GM19324 (cell line): ENCODE measurements around the gene GRIA4.

Experiments used
- ATAC-seq: cut with Tn5 transposase; IDR thresholded peaks from one replicate; pipeline ENCODE4 v1.9.1; 2021; ENCODE audit warnings: mild to moderate bottlenecking, moderate library complexity; ENCODE audit not compliant: unreplicated experiment, low FRiP score

The GRIA4 gene

DNA sequence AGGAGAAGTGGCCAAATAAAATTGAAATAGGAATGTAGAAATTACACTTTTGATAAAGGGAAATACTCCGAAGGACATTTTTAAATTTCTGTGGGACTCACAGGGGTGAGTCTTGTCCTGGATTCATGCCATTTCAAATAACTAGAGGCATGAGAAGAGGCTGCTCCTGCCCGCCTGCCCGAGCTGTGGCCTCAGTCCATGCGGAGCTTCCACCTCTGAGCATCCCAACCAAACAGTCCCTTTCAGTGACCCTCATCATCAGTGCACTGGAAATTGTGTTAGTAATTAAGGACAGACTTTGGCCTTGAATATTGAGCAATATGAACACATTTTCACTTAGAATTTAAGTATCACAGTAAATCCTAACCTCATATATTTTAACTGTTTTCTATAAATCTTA, 25.6 kb downstream of the GRIA4 start:
- no peak for ATAC-seq

- no peak for ATAC-seq
These were observed 26.6 kb downstream of the GRIA4 start for GRCh38 chr11:105636496-105636895.

DNA sequence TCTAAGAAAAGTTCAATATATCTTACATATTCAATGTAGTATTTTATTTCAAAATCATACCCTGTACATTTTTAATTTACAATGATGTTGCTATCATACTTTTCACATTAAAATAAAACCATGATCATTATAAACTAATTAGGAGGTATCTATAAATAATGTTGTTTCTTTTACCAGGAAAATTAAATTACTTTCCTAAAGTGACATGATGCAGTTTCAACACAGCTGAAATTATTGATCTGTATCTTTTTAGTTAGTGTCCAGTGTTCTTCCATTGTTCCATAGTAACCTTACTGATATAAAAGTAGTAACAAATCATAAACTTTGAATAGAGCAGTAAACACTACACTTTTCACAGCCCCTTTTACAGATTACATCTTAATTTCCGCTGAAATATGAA, 29.7 kb downstream of the GRIA4 start:
- ATAC-seq: no peak

DNA sequence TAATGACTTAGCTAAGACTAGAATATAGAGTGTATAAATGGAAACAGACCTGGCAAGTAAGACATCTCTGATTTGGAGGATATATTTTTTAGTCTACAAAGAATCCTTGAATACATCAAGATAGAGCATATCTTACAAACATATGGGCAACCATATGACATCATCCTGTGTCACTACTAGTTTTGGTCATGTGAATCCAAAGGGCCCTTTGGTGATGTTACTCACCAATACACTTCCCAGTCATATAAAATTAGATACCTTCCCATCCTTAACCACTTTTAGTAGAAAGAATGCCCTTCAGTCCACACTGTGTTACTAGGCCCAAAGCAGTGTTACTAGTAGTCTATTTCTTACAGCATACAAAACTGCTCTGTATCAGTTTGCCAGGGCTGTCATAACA, 31.6 kb downstream of the GRIA4 start:
- ATAC-seq: no peak

GRCh38 chr11:105642870-105643269, 33.0 kb downstream of the GRIA4 start:
- no peak for ATAC-seq

DNA sequence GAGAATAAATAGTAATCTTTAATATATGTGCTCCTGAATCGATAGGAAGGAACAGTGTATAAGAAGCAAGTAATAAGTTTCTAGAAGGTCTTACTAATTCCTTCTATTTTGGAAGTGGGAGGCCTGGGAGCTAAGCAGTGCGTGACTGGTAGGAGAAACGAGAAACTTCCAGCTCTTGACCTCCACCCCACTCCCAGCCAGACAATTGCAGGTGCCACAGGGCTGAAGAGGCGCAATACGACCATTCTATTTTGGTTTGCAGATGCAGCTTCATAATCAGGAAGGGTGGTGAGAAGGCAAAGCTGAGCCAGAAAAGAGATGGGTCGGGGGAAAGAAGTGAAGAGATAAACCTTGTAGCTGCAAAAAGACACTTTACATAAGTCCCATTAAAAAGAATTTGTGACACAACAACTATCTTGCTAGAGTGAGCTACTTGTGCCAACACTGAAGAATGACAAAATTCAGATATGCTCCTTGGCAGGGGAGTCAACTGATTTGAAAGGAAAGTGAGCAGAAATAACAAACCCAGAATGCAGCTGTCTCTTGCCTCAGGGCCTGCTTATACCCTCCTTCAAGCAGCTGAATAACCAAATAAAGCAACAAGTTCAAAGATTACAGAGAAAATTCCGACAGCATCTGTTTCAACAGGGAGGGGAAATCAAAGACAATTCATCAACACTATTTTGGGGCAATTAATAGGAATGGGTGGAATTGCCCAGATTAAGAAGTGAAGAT, 35.1 kb downstream of the GRIA4 start:
- ATAC-seq: no peak

GRCh38 chr11:105647780-105648179, 37.9 kb downstream of the GRIA4 start:
- ATAC-seq: no peak

GRCh38 chr11:105648762-105649161, 38.9 kb downstream of the GRIA4 start:
- no peak for ATAC-seq

GRCh38 chr11:105665281-105665680, 55.4 kb downstream of the GRIA4 start:
- ATAC-seq: no peak

DNA sequence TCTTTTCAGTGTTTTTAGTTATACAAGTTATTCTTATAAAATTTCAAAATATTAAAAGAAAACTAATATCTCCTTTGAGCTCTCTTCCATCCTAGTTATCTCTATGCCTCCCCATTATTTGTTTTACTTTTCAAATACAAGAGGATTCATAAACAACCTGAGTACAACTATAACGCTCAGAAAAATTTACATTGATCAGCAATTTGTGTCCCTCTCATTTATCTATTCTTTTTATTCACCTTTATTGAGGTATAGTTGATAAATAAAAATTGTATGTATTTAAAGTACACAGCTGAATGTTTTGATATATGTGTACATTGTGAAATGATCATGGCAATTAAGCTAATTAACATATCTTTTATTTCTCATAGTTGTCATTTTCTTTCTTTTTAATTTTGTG, 57.6 kb downstream of the GRIA4 start:
- ATAC-seq: no peak

DNA sequence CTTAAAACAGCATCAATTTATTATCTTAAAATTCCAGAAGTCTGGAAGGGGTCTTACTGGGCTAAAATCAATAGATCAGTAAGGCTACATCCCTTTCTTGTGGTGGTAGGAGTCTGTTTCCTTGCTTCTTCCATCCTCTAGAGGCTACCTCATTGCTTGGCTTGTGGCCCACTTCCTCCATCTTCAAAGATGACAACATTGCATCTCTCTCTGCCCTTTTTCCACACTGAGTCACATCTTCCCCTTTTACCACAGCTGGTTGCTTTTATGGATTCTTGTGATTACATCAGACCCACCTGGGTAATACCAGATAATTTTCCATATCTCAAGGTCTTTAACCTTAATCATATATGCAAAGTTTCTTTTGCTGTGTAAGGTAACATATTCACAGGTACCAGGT, 60.9 kb downstream of the GRIA4 start:
- ATAC-seq: no peak

- no peak for ATAC-seq
These were observed 63.2 kb downstream of the GRIA4 start for GRCh38 chr11:105673089-105673488.

DNA sequence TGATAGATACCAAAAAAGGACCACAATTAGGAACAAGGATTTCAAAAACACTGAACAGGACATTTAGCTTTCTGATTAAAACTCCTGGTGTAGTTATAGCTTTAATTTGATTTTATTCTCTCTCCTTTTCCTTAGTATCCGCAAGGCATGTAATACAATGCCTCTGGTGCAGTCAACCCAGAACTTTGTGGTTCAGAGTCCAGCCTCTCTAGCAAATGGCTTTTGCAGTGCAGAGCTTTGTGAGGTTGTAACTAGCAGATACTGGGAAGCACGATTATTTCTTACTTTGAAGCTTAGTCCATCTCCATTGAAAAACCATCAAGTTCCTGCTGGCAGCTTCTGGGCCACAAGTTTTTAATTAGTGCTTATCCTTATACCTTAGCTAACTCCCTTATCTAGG, 79.8 kb downstream of the GRIA4 start:
- ATAC-seq: no peak

GRCh38 chr11:105690467-105690866, 80.6 kb downstream of the GRIA4 start:
- ATAC-seq: no peak

DNA sequence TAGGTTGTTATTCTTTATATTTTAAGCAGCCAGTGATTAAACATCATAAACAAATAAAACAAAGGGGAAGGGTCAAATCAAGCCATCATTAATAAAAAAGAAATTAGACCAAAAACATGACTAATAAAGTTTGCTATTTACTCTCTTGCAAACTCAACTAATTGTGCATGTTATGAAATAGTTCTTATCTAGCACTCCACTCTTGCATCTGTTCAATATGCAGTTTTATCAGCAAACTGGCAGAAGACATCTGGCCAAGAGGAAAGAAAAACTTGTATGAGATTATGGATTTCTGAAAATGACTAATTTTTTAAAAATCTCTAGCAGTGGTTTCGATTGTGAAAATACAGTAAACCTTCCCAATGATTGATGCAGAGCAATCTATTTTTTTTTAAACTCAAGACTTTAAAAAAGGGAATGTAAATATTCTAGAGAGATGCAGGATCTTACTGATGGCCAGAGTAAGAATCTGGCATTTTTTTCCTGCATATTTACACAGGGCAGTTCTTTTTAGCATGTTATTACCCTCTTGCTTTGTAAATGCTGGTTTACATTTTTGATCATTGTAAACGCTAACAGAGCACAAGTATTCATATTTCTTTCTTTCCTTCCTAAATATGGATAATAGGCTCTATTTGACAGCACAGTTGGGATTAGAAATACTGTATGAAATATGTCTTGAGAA, 83.3 kb downstream of the GRIA4 start:
- no peak for ATAC-seq

DNA sequence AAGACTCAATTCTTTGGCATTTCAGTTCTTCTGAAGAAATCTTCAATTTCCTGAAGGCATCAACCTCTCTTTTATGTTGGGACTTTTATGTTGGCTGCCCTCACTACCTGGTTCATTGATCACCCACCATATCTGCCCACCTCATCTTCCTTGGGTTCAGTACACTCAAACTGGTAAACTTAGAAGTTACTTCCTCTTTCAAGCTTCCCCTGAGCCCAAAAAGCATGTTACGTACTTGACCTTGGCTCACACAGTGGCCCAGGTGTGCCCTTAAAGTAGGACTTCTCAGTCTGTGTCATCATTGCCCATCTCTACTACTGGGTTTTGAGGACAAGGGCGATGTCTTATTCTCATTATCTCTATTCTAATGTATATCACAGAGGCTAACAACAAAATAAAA, 86.1 kb downstream of the GRIA4 start:
- no peak for ATAC-seq

GRCh38 chr11:105697291-105697690, 87.4 kb downstream of the GRIA4 start:
- ATAC-seq: no peak

GRCh38 chr11:105699203-105699602, 89.3 kb downstream of the GRIA4 start:
- ATAC-seq: peak; percentile 73

GRCh38 chr11:105700271-105700670, 90.4 kb downstream of the GRIA4 start:
- no peak for ATAC-seq

- no peak for ATAC-seq
These were observed 91.2 kb downstream of the GRIA4 start for GRCh38 chr11:105701098-105701497.

- no peak for ATAC-seq
These were observed 96.1 kb downstream of the GRIA4 start for GRCh38 chr11:105705786-105706530.

- ATAC-seq: no peak
These were observed 103.2 kb downstream of the GRIA4 start for GRCh38 chr11:105713106-105713505.
